CD14-positive monocyte (primary cell): ENCODE data around the gene PIP4K2A. TPM values are rescaled to one million over a fixed set of nuclear protein-coding genes. Genes with fewer than 3 reads are reported as not detected.

Experiments
- DNase-seq, 3 donors: peaks; one replicate each; pipeline ENCODE4 v3.0.0-alpha.2; 2011 to 2022
- H2AFZ ChIP-seq: 2 replicates; pipeline ENCODE4 v1.6.0; 2012; ENCODE audit warnings: mild to moderate bottlenecking, low read depth, low read length, inconsistent platforms; ENCODE audit not compliant: insufficient read depth, poor library complexity, severe bottlenecking
- H3K27ac ChIP-seq, 2 donors: 1 replicate in 1 of 2; 2 replicates in 1 of 2; pipeline ENCODE4 v1.5.1; 2012 to 2013; ENCODE audit warnings: low read length in 2 of 2, control low read depth in 1 of 2, inconsistent platforms in 1 of 2, low read depth in 1 of 2, mild to moderate bottlenecking in 1 of 2
- H3K27me3 ChIP-seq, 2 donors: one replicate each; pipeline versions ENCODE4 v1.6.0 to v1.6.1; 2011 to 2013; ENCODE audit warnings: low read length in 2 of 2; ENCODE audit not compliant: control insufficient read depth in 2 of 2, insufficient read depth in 2 of 2
- H3K36me3 ChIP-seq, 2 donors: replicated peaks in 1 of 2; 1 replicate in 1 of 2; 2 replicates in 1 of 2; pipeline versions ENCODE4 v1.5.1 to v1.6.1; 2012 to 2013; ENCODE audit warnings: low read length in 2 of 2, control low read depth in 1 of 2, inconsistent platforms in 1 of 2, mild to moderate bottlenecking in 1 of 2; ENCODE audit not compliant: insufficient read depth in 2 of 2, control insufficient read depth in 1 of 2
- H3K4me1 ChIP-seq, 2 donors: 1 replicate in 1 of 2; 2 replicates in 1 of 2; pipeline versions ENCODE4 v1.5.1 to v1.6.1; 2012 to 2013; ENCODE audit warnings: low read length in 2 of 2, control low read depth in 1 of 2, inconsistent platforms in 1 of 2, mild to moderate bottlenecking in 1 of 2, moderate library complexity in 1 of 2; ENCODE audit not compliant: insufficient read depth in 2 of 2, control insufficient read depth in 1 of 2
- H3K4me2 ChIP-seq: replicated peaks from 2 replicates; pipeline ENCODE3; 2012; ENCODE audit warnings: low read length, moderate library complexity, mild to moderate bottlenecking; ENCODE audit not compliant: poor library complexity, severe bottlenecking; ENCODE audit errors: extremely low read depth
- H3K4me3 ChIP-seq, 3 experiments: fragments of 200-600 bp in 1 of 3; sonication (generic) in 1 of 3; replicated peaks in 1 of 3; 1 replicate in 2 of 3; 2 replicates in 1 of 3; pipeline ENCODE4 v1.5.1; 2011 to 2013; ENCODE audit warnings: low read length in 3 of 3, mild to moderate bottlenecking in 3 of 3, control low read depth in 2 of 3, low read depth in 2 of 3, inconsistent platforms in 1 of 3, moderate library complexity in 1 of 3
- H3K79me2 ChIP-seq: 2 replicates; pipeline ENCODE4 v1.6.0; 2012; ENCODE audit warnings: mild to moderate bottlenecking, control low read depth, inconsistent platforms, low read length, moderate library complexity; ENCODE audit not compliant: insufficient read depth
- H3K9ac ChIP-seq: 2 replicates; pipeline ENCODE4 v1.6.0; 2017; ENCODE audit warnings: low read length, mild to moderate bottlenecking; ENCODE audit not compliant: insufficient read depth, poor library complexity, severe bottlenecking
- H3K9me3 ChIP-seq, 2 donors: replicated peaks in 1 of 2; 1 replicate in 1 of 2; 2 replicates in 1 of 2; pipeline versions ENCODE4 v1.5.1 to v1.6.1; 2012 to 2013; ENCODE audit warnings: low read length in 2 of 2, control low read depth in 1 of 2; ENCODE audit not compliant: control insufficient read depth in 1 of 2, insufficient read depth in 1 of 2
- H4K20me1 ChIP-seq: 2 replicates; pipeline ENCODE4 v1.6.0; 2012; ENCODE audit warnings: mild to moderate bottlenecking, low read length, control low read depth, moderate library complexity; ENCODE audit not compliant: insufficient read depth
- H3K27ac Mint-ChIP-seq, 7 donors: one replicate each; pipeline ENCODE4 v1.8.0; 2020; ENCODE audit warnings: mild to moderate bottlenecking in 7 of 7, mixed read lengths in 7 of 7, moderate library complexity in 6 of 7, inconsistent platforms in 2 of 7
- H3K27me3 Mint-ChIP-seq, 3 donors: one replicate each; pipeline ENCODE4 v1.8.0; 2021 to 2022; ENCODE audit warnings: low read depth in 3 of 3, mild to moderate bottlenecking in 3 of 3, mixed read lengths in 3 of 3, moderate library complexity in 3 of 3, inconsistent platforms in 1 of 3
- H3K36me3 Mint-ChIP-seq, 2 donors: one replicate each; pipeline ENCODE4 v1.8.0; 2020; ENCODE audit warnings: mixed read lengths in 2 of 2, inconsistent platforms in 1 of 2, mild to moderate bottlenecking in 1 of 2
- H3K4me1 Mint-ChIP-seq: one replicate; pipeline ENCODE4 v1.8.0; 2020; ENCODE audit warnings: mild to moderate bottlenecking, mixed read lengths
- H3K4me3 Mint-ChIP-seq, 2 donors: one replicate each; pipeline ENCODE4 v1.8.0; 2020; ENCODE audit warnings: mild to moderate bottlenecking in 2 of 2, mixed read lengths in 2 of 2, moderate library complexity in 1 of 2
- H3K9me3 Mint-ChIP-seq, 7 donors: one replicate each; pipeline ENCODE4 v1.8.0; 2020 to 2022; ENCODE audit warnings: mixed read lengths in 7 of 7, mild to moderate bottlenecking in 6 of 7, moderate library complexity in 6 of 7, inconsistent platforms in 2 of 7
- CTCF ChIP-seq: fragments of 200-600 bp; IDR thresholded peaks from one replicate; pipeline ENCODE4 v1.8.0; 2022; ENCODE audit warnings: antibody characterized with exemption, mild to moderate bottlenecking
- WGBS: methylation state at CpG from one replicate; pipeline ENCODE4 v1.1.5; 2013; ENCODE audit warnings: missing lambda C conversion rate; ENCODE audit not compliant: insufficient coverage; 5-methylcytosine and 5-hydroxymethylcytosine counted together
- intact Hi-C, 2 donors: fragments of 100-400 bp; cut with micrococcal nuclease; formaldehyde crosslinking; loops; one replicate each; pipeline versions ENCODE4 v1.15.0 to v1.15.1; 2023
- polyA plus RNA-seq, 3 donors: library from polyadenylated mRNA; depleted of rRNA in 1 of 3; unstranded in 2 of 3; stranded (reverse) in 1 of 3; fragments of 300-500 nt in 2 of 3; fragments of >200 nt in 1 of 3; fragmentation: Illumina TruSeq in 2 of 3; gene quantifications; 1 replicate in 2 of 3; 2 replicates in 1 of 3; pipeline ENCODE4 v1.2.3, GENCODE V29; 2012 to 2021

Gene PIP4K2A
- polyA plus RNA-seq, 3 donors = 9.7 to 33.7 (median 16.6) TPM

- H3K9ac ChIP-seq = no peak overlapping the region
- Mint-ChIP-seq H3K9me3 (peaks cover 0 to 3% (median 0%) of the 10 kb centered on the region in 7 donors), H3K27ac (peak overlapping the region in 4 of 7 donors; percentile 10 to 70 (median 30)), H3K36me3 (peaks cover 38 to 42% of the 10 kb centered on the region in 2 donors), H3K4me3 (no peak overlapping the region), H3K27me3 (no peaks in the 10 kb centered on the region), H3K4me1 (peaks cover 80% of the 10 kb centered on the region)
- H3K36me3 ChIP-seq = peaks cover 0 to 17% of the 10 kb centered on the region in 2 donors
- no peak overlapping the region for H3K4me2 ChIP-seq
- WGBS = 93% methylated on average over 9 of the region's 10 CpGs
- DNase-seq = no peak
- intact Hi-C loops = no loop called here
- TF ChIP-seq CTCF = no peak
- no peaks in the 10 kb centered on the region for H3K27me3 ChIP-seq
- peaks cover 28% of the 10 kb centered on the region for H4K20me1 ChIP-seq
- H2AFZ ChIP-seq = no peak overlapping the region
- no peak overlapping the region for H3K4me3 ChIP-seq
- no peaks in the 10 kb centered on the region for H3K9me3 ChIP-seq
- H3K79me2 ChIP-seq = peaks cover 95% of the 10 kb centered on the region
- peaks cover 55 to 66% of the 10 kb centered on the region in 2 donors for H3K4me1 ChIP-seq
- H3K27ac ChIP-seq = peak overlapping the region; percentile 7 to 21
Measured at GRCh38 chr10:22612318-22612717, 102.1 kb downstream of the PIP4K2A start.

- no peak for TF ChIP-seq CTCF
Measured at GRCh38 chr10:22611425-22612115, 102.8 kb downstream of the PIP4K2A start.

More at GRCh38 chr10:22611425-22612115, 102.8 kb downstream of the PIP4K2A start:
- no peaks in the 10 kb centered on the region for H3K27me3 ChIP-seq
- Mint-ChIP-seq H3K27me3 (no peaks in the 10 kb centered on the region), H3K36me3 (peaks cover 42 to 46% of the 10 kb centered on the region in 2 donors), H3K4me3 (no peak overlapping the region), H3K27ac (peak overlapping the region; percentile 10 to 94 (median 53)), H3K9me3 (peaks cover 0 to 3% (median 0%) of the 10 kb centered on the region in 7 donors), H3K4me1 (peaks cover 82% of the 10 kb centered on the region)
- DNase-seq = no peak
- WGBS = 63% methylated on average over 5 of the region's 8 CpGs
- H3K9me3 ChIP-seq = no peaks in the 10 kb centered on the region
- no peak overlapping the region for H3K4me2 ChIP-seq
- peaks cover 0 to 17% of the 10 kb centered on the region in 2 donors for H3K36me3 ChIP-seq
- no peak overlapping the region for H3K4me3 ChIP-seq
- peak overlapping the region; percentile 21 to 43 for H3K27ac ChIP-seq
- peaks cover 28% of the 10 kb centered on the region for H4K20me1 ChIP-seq
- intact Hi-C loops = no loop called here
- H3K79me2 ChIP-seq = peaks cover 95% of the 10 kb centered on the region
- peaks cover 60 to 73% of the 10 kb centered on the region in 2 donors for H3K4me1 ChIP-seq
- no peak overlapping the region for H2AFZ ChIP-seq
- no peak overlapping the region for H3K9ac ChIP-seq
